Activated CD8-positive, alpha-beta memory T cell treated with anti-CD3 and anti-CD28 coated beads for 1 hour (primary cell): ENCODE measurements around the gene PFKL.
"Not testable (repeated sequence)": the region's sequence is repeated elsewhere in the genome, so short reads cannot be mapped to it uniquely, and the experiment has no call there.

Source experiments
- DNase-seq, 2 donors: peaks; one replicate each; pipeline ENCODE4 v3.0.0-alpha.2; 2020; ENCODE audit warnings: low read depth in 1 of 2; ENCODE audit errors: extremely low read depth in 1 of 2

Gene PFKL

DNA sequence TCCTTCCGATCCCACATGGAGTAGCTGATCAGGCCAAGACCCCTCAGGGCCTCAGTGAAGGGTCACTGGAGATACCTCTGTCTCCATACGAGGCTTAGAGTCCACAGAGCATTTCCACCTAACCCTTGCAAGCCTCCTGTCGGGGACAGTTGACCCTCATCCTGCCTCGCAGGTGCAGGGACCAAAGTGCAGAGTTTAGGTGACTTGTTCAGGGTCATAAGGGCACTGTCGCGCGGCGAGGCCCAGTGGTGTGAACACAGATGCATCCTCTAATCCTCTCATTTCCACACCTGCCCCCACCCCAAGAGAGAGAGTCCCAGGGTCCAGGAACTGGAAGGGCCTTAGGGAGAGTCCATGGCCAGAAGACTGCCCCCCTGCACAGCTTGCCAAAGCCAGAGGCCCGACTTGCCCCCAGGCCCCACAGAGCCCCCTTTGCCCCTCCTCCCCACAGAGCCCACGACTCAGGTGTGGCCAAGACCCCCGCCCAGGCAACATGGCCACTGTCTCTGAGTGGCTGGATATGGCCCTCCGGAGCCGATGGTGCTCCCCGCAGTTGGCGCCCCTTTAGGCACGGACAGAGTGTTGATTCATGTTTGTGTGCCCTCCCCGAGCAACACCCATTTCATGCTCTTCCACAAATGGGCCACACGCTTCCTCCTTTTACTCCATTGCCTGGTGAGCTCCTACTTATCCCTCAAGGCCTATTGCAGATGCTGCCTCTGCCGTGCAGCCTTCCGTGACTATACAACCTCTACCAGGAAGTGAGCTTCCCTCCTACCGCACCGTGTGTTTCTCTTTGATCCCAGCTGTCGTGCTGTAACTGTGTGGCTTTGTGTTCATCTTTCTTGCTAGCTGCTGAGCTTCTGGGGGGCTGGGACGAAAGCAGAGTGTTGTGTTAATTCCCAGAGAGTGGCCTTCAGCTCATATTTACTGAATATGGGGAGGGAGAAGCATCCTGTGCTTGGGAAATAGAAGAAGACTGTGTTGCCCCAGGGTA is 55.2 kb downstream of the PFKL start:
- no peak for DNase-seq

DNA sequence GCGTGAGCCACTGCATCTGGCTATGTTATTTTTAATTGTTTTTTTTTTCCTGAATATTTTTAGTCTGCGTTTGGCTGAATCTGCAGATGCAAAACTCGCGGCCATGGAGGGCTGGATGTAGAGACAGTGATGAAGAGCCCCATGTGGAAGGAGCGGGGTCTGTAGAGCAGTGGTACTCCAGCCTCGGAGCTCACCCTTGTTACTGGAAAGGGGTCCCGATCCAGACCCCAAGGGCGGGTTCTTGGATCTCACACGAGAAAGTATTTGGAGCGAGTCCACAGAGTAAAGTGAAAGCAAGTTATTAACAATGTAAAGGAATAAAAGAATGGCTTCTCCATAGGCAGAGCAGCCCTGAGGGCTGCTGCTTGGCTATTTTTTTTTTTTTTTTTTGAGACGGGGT is 56.3 kb downstream of the PFKL start:
- no peak for DNase-seq

- DNase-seq: no peak
These were observed 56.8 kb downstream of the PFKL start for GRCh38 chr21:44356636-44357035.

GRCh38 chr21:44357064-44357837 is 57.4 kb downstream of the PFKL start:
- DNase-seq: no peak

DNA sequence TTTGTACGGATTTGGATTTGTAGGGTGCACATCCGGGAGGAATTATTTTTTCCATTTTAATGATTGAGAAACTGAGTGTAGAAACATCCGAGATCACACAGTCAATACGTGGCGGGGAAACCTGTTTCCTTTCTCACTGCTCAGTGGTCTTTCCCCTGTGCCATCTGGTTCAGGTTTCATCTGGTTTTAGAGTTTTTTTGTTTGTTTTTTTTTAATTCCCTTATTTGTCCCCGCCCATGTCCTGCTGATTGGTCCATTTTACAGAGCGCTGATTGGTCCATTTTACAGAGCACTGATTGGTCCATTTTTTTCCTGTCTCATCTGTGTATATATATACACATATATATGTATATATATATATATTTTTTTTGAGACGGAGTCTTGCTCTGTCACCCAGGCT is 59.5 kb downstream of the PFKL start:
- no peak for DNase-seq

DNA sequence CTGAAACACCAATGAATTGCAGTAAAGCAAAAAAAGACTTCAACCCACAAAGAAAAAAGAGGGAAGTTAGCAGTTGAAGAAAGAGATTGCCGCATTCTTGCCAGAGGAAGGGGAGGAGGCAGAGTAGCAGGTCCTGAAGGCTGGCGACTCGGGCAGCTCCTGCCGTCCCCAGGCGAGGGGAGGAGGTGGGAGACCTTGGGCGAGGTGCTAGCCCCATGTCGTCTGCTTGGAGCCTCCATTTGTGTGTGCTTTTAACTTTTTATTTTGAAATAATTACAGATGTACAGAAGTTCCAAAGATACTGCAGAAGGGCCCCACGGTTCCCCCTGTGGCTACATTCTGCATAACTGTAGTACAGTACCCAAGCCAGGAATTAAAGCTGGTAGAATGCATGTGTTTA is 60.3 kb downstream of the PFKL start:
- no peak for DNase-seq

DNA sequence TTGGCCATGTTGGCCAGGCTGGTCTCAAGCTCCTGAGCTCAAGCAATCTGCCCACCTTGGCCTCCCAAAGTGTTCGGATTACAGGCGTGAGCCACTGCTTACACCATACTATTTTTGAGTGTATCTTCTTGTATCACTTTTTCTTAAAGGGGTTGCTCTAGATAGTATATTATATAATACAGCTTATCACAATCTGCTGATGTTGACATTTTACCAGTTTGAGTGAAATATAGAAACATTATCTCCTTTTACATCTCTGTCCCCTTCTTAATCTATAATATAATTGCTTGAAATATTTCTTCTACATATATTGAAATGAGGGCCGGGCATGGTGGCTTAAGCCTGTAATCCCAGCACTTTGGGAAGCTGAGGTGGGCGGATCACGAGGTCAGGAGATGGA is 62.0 kb downstream of the PFKL start:
- not testable (repeated sequence) for DNase-seq

GRCh38 chr21:44363278-44363677 is 63.4 kb downstream of the PFKL start:
- DNase-seq: no peak

GRCh38 chr21:44364151-44365053 is 64.5 kb downstream of the PFKL start:
- no peak for DNase-seq

DNA sequence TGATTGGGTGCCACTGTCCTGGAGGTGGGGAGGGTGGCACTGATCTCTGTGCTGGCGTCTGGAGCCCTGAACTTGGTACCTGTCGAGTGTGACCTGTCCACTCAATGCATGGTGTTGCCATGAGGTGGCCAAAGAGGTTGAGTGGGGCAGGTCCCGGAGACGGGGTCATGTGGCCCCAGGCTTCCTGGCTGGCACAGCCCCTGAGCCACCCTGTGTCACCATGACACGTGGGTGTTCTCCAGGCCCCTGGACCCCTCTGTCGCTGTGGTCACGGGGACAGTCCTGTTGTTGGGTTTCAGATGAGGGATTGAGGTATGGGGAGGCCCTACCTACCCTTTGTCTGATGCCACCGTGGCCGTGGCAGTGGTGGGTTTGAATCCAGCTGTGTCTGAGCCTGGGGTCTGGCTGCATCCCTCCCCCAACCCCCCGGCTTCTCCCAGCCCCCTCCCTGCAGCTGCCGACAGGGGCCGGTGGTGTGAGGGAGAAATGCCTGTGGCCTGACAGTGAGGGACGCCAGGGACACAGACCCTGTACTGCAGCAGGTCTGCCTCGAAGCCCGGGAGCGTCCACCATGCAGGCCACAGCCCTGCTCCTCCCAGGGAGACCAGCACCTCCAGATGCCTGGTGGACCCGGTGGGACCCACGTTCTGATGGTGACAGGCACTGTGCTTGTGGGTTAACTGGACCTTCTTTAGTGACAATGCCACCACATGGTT is 65.6 kb downstream of the PFKL start:
- DNase-seq: no peak

- DNase-seq: no peak
These were observed 66.2 kb downstream of the PFKL start for GRCh38 chr21:44365967-44366585.

DNA sequence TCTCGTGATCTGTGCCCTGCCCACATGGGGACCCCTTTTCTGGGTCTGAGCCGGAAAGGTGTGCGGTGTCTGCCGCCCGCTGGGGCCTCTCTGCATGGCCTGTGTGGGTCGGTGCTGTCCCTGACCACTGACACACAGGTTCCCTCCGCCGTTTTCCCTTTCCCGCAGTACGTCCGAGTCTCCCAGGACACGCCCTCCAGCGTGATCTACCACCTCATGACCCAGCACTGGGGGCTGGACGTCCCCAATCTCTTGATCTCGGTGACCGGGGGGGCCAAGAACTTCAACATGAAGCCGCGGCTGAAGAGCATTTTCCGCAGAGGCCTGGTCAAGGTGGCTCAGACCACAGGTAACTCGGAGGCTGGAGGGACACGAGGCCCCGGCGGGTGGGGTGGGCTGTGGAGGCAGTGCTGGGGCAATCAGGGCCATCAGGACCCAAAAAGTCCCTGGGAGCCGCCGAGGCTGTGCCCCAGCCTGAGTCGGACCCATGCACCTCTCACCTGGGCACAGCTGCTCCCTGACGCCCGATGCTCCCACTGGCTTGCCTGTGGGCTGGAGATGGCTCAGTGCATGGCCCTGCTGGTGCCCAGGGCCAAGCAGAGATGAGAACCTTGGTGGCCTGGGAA is 66.8 kb downstream of the PFKL start:
- DNase-seq: no peak

- DNase-seq: no peak
These were observed 69.0 kb downstream of the PFKL start for GRCh38 chr21:44368711-44369446.

- DNase-seq: no peak
These were observed 70.3 kb downstream of the PFKL start for GRCh38 chr21:44370027-44370735.

DNA sequence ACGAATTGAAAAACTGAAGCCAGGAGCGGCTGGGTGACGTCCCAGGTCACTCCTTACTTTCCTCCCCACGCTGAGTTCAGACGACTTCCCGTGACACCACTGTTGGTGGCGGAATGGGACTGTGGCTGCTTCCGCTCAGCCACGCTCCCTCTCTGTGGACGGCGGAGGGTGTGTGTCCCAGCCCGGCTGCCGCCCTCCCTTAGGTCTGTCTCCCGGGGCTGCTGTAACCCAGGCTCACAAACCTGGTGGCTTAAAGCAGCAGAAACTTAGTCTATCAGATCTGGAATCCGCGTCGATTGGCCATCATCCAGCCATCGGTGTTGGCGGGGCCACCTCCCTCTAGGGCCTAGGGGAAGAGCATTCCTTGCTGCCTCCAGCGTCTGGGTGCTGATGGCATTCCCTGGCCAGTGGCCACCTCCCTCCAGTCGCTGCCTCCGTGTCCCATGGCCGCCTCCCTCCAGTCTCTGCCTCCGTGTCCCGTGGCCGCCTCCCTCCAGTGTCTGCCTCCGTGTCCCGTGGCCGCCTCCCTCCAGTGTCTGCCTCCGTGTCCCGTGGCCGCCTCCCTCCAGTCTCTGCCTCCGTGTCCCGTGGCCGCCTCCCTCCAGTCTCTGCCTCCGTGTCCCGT is 71.0 kb downstream of the PFKL start:
- no peak for DNase-seq

DNA sequence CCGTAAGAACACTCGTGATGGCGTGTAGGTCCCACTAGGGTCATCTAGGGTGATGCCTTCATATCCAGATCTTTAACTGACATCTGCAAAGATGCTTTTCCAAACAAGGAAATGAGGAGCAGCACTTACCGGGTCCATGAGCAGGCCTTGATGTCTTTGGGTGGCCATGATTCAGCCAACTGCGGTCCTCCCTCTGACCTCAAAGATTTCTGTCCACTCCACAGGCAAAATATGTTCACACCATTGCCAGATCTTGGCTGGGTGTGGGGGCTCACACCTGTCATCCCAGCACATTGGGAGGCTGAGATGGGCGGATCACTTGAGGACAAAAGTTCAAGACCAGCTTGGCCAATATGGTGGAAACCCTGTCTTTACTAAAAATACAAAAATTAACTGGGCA is 71.7 kb downstream of the PFKL start:
- DNase-seq: no peak

- DNase-seq: no peak
These were observed 72.8 kb downstream of the PFKL start for GRCh38 chr21:44372616-44373015.
